ENCODE results near the gene GLUL.

Gene GLUL

GRCh38 chr1:182408435-182409075, 17.0 kb upstream of the GLUL start:
- Histone ChIP-seq H3K4me3 (ENCODE audit: low read length, poor library complexity, severe bottlenecking) (no peak overlapping the region), H3K9ac (ENCODE audit: low read depth, low read length, poor library complexity, severe bottlenecking) (no peak overlapping the region), H3K79me2 (ENCODE audit: insufficient read depth, low read length) (no peaks in the 10 kb centered on the region), H3K27me3 (ENCODE audit: insufficient read depth, low read length, poor library complexity, severe bottlenecking) (no peaks in the 10 kb centered on the region), H3F3A (ENCODE audit: low read depth) (no peaks in the 10 kb centered on the region), H2AFZ (ENCODE audit: low read length) (no peak overlapping the region), H3K9me3 (ENCODE audit: insufficient read depth, low read depth, low read length) (no peaks in the 10 kb centered on the region), H3K36me3 (ENCODE audit: insufficient read depth, low read length) (no peaks in the 10 kb centered on the region), H4K20me1 (ENCODE audit: insufficient read depth, low read length, poor library complexity, severe bottlenecking) (no peaks in the 10 kb centered on the region), H3K4me1 (ENCODE audit: insufficient read depth, low read length, poor library complexity, severe bottlenecking) (no peaks in the 10 kb centered on the region), H3K4me2 (ENCODE audit: low read depth, low read length, poor library complexity, severe bottlenecking) (no peak overlapping the region), H3K9me2 (replicated peaks; ENCODE audit: low read depth, low read length) (no peaks in the 10 kb centered on the region)
- no peak for TF ChIP-seq CTCF (conservative IDR thresholded peaks at IDR 0.05; ENCODE audit: low read length)
- TF ChIP-seq EZH2phosphoT487 (IDR thresholded peaks at IDR 0.05; ENCODE audit: borderline replicate concordance) = no peak

DNA sequence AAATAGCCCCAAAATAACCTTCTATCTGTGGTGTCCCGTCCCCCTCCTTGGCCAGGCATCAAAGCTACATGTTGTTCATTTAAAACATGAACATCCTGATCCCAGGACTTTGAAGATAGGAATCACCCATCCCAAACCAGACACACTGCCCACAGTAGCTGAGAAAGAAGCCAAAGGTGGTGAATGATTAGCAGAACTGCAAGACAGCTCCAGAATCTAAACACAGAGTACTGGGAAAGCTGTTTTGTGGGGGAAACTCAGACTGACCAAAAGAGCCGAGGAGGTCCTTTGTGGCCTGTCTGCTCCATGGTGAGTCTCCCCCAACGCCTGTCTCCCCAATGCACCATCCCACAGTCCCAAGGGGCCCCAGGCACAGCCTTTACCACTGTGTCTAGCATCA, 16.1 kb upstream of the GLUL start:
- Histone ChIP-seq H3K4me3 (ENCODE audit: low read length, poor library complexity, severe bottlenecking) (no peak overlapping the region), H3K9ac (ENCODE audit: low read depth, low read length, poor library complexity, severe bottlenecking) (no peak overlapping the region), H3F3A (ENCODE audit: low read depth) (no peaks in the 10 kb centered on the region), H3K4me2 (ENCODE audit: low read depth, low read length, poor library complexity, severe bottlenecking) (no peak overlapping the region), H3K4me1 (ENCODE audit: insufficient read depth, low read length, poor library complexity, severe bottlenecking) (no peaks in the 10 kb centered on the region), H3K36me3 (ENCODE audit: insufficient read depth, low read length) (no peaks in the 10 kb centered on the region), H3K79me2 (ENCODE audit: insufficient read depth, low read length) (no peaks in the 10 kb centered on the region), H3K9me2 (replicated peaks; ENCODE audit: low read depth, low read length) (no peaks in the 10 kb centered on the region), H3K9me3 (ENCODE audit: insufficient read depth, low read depth, low read length) (no peaks in the 10 kb centered on the region), H2AFZ (ENCODE audit: low read length) (no peak overlapping the region), H4K20me1 (ENCODE audit: insufficient read depth, low read length, poor library complexity, severe bottlenecking) (no peaks in the 10 kb centered on the region), H3K27me3 (ENCODE audit: insufficient read depth, low read length, poor library complexity, severe bottlenecking) (no peaks in the 10 kb centered on the region)
- TF ChIP-seq CTCF (conservative IDR thresholded peaks at IDR 0.05; ENCODE audit: low read length) (no peak), EZH2phosphoT487 (IDR thresholded peaks at IDR 0.05; ENCODE audit: borderline replicate concordance) (no peak)

- Histone ChIP-seq H3K4me2 (ENCODE audit: low read depth, low read length, poor library complexity, severe bottlenecking) (no peak overlapping the region), H2AFZ (ENCODE audit: low read length) (no peak overlapping the region), H3F3A (ENCODE audit: low read depth) (no peaks in the 10 kb centered on the region), H3K4me3 (ENCODE audit: low read length, poor library complexity, severe bottlenecking) (no peak overlapping the region), H3K36me3 (ENCODE audit: insufficient read depth, low read length) (no peaks in the 10 kb centered on the region), H3K9me3 (ENCODE audit: insufficient read depth, low read depth, low read length) (no peaks in the 10 kb centered on the region), H4K20me1 (ENCODE audit: insufficient read depth, low read length, poor library complexity, severe bottlenecking) (no peaks in the 10 kb centered on the region), H3K9ac (ENCODE audit: low read depth, low read length, poor library complexity, severe bottlenecking) (no peak overlapping the region), H3K9me2 (replicated peaks; ENCODE audit: low read depth, low read length) (no peaks in the 10 kb centered on the region), H3K27me3 (ENCODE audit: insufficient read depth, low read length, poor library complexity, severe bottlenecking) (no peaks in the 10 kb centered on the region), H3K4me1 (ENCODE audit: insufficient read depth, low read length, poor library complexity, severe bottlenecking) (no peaks in the 10 kb centered on the region), H3K79me2 (ENCODE audit: insufficient read depth, low read length) (no peaks in the 10 kb centered on the region)
- TF ChIP-seq CTCF (conservative IDR thresholded peaks at IDR 0.05; ENCODE audit: low read length) (no peak), EZH2phosphoT487 (IDR thresholded peaks at IDR 0.05; ENCODE audit: borderline replicate concordance) (no peak)
Measured at GRCh38 chr1:182406012-182406411, 14.4 kb upstream of the GLUL start.

All from Loucy (cell line).